NCI-H226 (cell line): ENCODE data around the gene KCNMA1.
"Not testable (repeated sequence)": the region's sequence is repeated elsewhere in the genome, so short reads cannot be mapped to it uniquely, and the experiment has no call there.

Experiments used
- DNase-seq: peaks from one replicate; pipeline ENCODE4 v3.0.0-alpha.2; 2015

Gene KCNMA1

GRCh38 chr10:77602913-77603533, 34.6 kb downstream of the KCNMA1 start:
- DNase-seq = no peak

- DNase-seq = no peak
Observed at GRCh38 chr10:77602231-77602912, 35.2 kb downstream of the KCNMA1 start.

- no peak for DNase-seq
Observed at GRCh38 chr10:77601488-77601887, 36.1 kb downstream of the KCNMA1 start.

GRCh38 chr10:77600640-77601039, 37.0 kb downstream of the KCNMA1 start:
- no peak for DNase-seq

GRCh38 chr10:77599651-77600050, 38.0 kb downstream of the KCNMA1 start:
- DNase-seq = no peak

GRCh38 chr10:77598606-77599005, 39.0 kb downstream of the KCNMA1 start:
- no peak for DNase-seq

- no peak for DNase-seq
Observed at GRCh38 chr10:77597560-77597959, 40.0 kb downstream of the KCNMA1 start.

GRCh38 chr10:77594471-77594783, 43.2 kb downstream of the KCNMA1 start:
- no peak for DNase-seq

GRCh38 chr10:77593771-77594470, 43.7 kb downstream of the KCNMA1 start:
- no peak for DNase-seq

- peak; percentile 81 for DNase-seq
Observed at GRCh38 chr10:77592946-77593636, 44.5 kb downstream of the KCNMA1 start.

- DNase-seq = no peak
Observed at GRCh38 chr10:77592510-77592909, 45.1 kb downstream of the KCNMA1 start.

GRCh38 chr10:77591238-77591880, 46.2 kb downstream of the KCNMA1 start:
- DNase-seq = no peak

- no peak for DNase-seq
Observed at GRCh38 chr10:77590344-77591237, 47.0 kb downstream of the KCNMA1 start.

GRCh38 chr10:77589703-77590102, 47.9 kb downstream of the KCNMA1 start:
- DNase-seq = not testable (repeated sequence)

GRCh38 chr10:77588886-77589285, 48.7 kb downstream of the KCNMA1 start:
- no peak for DNase-seq

- DNase-seq = no peak
Observed at GRCh38 chr10:77587416-77587790, 50.2 kb downstream of the KCNMA1 start.

- DNase-seq = peak; percentile 19
Observed at GRCh38 chr10:77586719-77587415, 50.7 kb downstream of the KCNMA1 start.

GRCh38 chr10:77584938-77585337, 52.7 kb downstream of the KCNMA1 start:
- DNase-seq = no peak

- no peak for DNase-seq
Observed at GRCh38 chr10:77583527-77583926, 54.1 kb downstream of the KCNMA1 start.

- DNase-seq = peak; percentile 95
Observed at GRCh38 chr10:77582710-77583115, 54.9 kb downstream of the KCNMA1 start.

GRCh38 chr10:77581738-77582137, 55.9 kb downstream of the KCNMA1 start:
- no peak for DNase-seq

GRCh38 chr10:77580482-77580881, 57.1 kb downstream of the KCNMA1 start:
- DNase-seq = no peak
